Smooth muscle cell (in vitro differentiated cells): ENCODE data around the gene TMEM154. TPM values are rescaled to one million over a fixed set of nuclear protein-coding genes. Genes with fewer than 3 reads are reported as not detected.

Source experiments
- DNase-seq: peaks from one replicate; lab custom pipeline; 2025; ENCODE audit not compliant: unreplicated experiment; lab: John Stamatoyannopoulos, UW
- H2AFZ ChIP-seq: fragments of 200-600 bp; sonication (generic); 2 replicates; pipeline ENCODE4 v1.6.0; 2016; ENCODE audit warnings: antibody characterized with exemption, low read depth, mild to moderate bottlenecking
- H3F3A ChIP-seq: fragments of 200-600 bp; sonication (generic); 2 replicates; pipeline ENCODE4 v1.6.0; 2017; ENCODE audit warnings: antibody characterized with exemption, low read depth
- H3K27ac ChIP-seq: fragments of 200-600 bp; sonication (generic); 2 replicates; pipeline ENCODE4 v1.5.1; 2016; ENCODE audit warnings: low read depth, mild to moderate bottlenecking
- H3K27me3 ChIP-seq: fragments of 200-600 bp; sonication (generic); 2 replicates; pipeline ENCODE4 v1.6.1; 2016; ENCODE audit warnings: low read depth, mild to moderate bottlenecking
- H3K36me3 ChIP-seq: fragments of 200-600 bp; sonication (generic); 2 replicates; pipeline ENCODE4 v1.5.1; 2016; ENCODE audit warnings: low read depth
- H3K4me1 ChIP-seq: fragments of 200-600 bp; sonication (generic); 2 replicates; pipeline ENCODE4 v1.5.1; 2016; ENCODE audit warnings: low read depth
- H3K4me2 ChIP-seq: fragments of 200-600 bp; sonication (generic); 2 replicates; pipeline ENCODE4 v1.6.0; 2016; ENCODE audit warnings: mild to moderate bottlenecking
- H3K4me3 ChIP-seq: fragments of 200-600 bp; sonication (generic); 2 replicates; pipeline ENCODE4 v1.5.1; 2016; ENCODE audit warnings: mild to moderate bottlenecking
- H3K79me2 ChIP-seq: fragments of 200-600 bp; sonication (generic); 2 replicates; pipeline ENCODE4 v1.6.0; 2016; ENCODE audit warnings: low read depth, mild to moderate bottlenecking
- H3K9ac ChIP-seq: fragments of 200-600 bp; sonication (generic); 2 replicates; pipeline ENCODE4 v1.6.0; 2016; ENCODE audit warnings: low read depth
- H3K9me3 ChIP-seq: fragments of 200-600 bp; sonication (generic); replicated peaks from 2 replicates; pipeline ENCODE4 v1.5.1; 2016; ENCODE audit warnings: low read depth
- H4K20me1 ChIP-seq: fragments of 200-600 bp; sonication (generic); 2 replicates; pipeline ENCODE4 v1.6.0; 2016; ENCODE audit warnings: low read depth
- CTCF ChIP-seq: fragments of 200-600 bp; sonication (generic); IDR thresholded peaks from 2 replicates; pipeline ENCODE4 v1.5.1; 2017; ENCODE audit warnings: borderline replicate concordance, mild to moderate bottlenecking, antibody characterized with exemption; ENCODE audit not compliant: insufficient read depth, poor library complexity, severe bottlenecking
- WGBS: methylation state at CpG from one replicate; pipeline ENCODE4 v1.1.7; 2016; ENCODE audit warnings: low lambda C conversion rate; 5-methylcytosine and 5-hydroxymethylcytosine counted together
- polyA plus RNA-seq: library from polyadenylated mRNA; unstranded; fragments of >200 nt; fragmentation: Nextera tagmentation; extraction: Ambion mirVana; gene quantifications from 2 replicates; pipeline ENCODE4 v1.2.1, GENCODE V29; 2016
- total RNA-seq: library from RNA; depleted of rRNA; stranded (reverse); fragments of >200 nt; gene quantifications from 2 replicates; pipeline ENCODE4 v1.2.3, GENCODE V29; 2014

The TMEM154 gene
- total and polyA plus RNA-seq, 2 experiments from 2014 or later: 1.8 to 6.0 TPM

GRCh38 chr4:152643153-152644035 lies 36.4 kb downstream of the TMEM154 start:
- Histone ChIP-seq H3K4me2 (no peak overlapping the region), H3K9me3 (no peaks in the 10 kb centered on the region), H3K27me3 (no peaks in the 10 kb centered on the region), H3K9ac (no peak overlapping the region), H4K20me1 (no peaks in the 10 kb centered on the region), H3K36me3 (no peaks in the 10 kb centered on the region), H2AFZ (no peak overlapping the region), H3K27ac (no peak overlapping the region), H3K4me1 (peaks cover 10% of the 10 kb centered on the region), H3K4me3 (no peak overlapping the region), H3F3A (no peaks in the 10 kb centered on the region), H3K79me2 (no peaks in the 10 kb centered on the region)
- 79% methylated on average over 8 of the region's 8 CpGs for WGBS
- no peak for TF ChIP-seq CTCF
- DNase-seq: no peak

DNA sequence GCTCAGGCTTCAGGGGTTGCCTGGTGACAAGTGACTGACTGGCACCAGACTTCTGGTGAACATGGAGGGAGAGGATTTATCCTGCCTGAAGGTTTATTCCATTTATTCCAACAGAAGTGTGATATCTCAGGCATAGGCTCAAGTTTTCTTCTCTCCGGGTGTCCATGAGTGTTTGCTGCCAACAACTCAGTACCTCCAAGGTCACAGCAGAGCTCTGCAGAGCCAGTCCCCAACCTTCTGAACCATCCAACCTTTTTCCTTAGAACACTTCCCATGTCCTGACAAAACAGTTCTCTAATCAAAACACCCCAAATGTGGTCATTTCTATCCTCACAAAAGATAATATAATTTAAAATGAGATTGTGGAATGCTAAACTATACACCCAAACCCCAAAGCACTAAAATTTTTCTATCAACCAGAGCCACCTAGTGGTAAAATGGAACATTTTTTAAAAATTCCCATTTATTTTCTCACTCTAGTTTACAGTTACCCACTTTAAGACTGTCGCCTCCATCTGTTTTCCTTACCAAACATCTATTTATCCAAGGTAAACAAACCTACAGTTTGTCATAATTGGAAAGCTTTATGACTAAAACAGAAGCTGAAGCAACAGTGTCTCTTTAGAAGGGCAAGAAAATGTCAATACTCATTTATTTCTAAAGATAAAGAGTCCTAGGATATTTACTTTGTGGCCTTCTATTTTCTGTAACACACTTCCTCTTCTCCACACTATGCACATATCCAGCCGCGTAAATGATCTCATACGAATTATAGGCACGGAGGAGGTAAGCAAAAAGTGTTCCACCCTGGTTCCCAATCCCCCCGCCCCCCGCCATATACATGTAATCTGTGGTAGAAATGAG lies 39.5 kb downstream of the TMEM154 start:
- H3K9me3 ChIP-seq: no peaks in the 10 kb centered on the region
- DNase-seq: no peak
- H3K27me3 ChIP-seq: no peaks in the 10 kb centered on the region
- no peak overlapping the region for H2AFZ ChIP-seq
- H3K4me1 ChIP-seq: no peaks in the 10 kb centered on the region
- H3K36me3 ChIP-seq: no peaks in the 10 kb centered on the region
- H3K27ac ChIP-seq: no peak overlapping the region
- no peak overlapping the region for H3K4me2 ChIP-seq
- H3F3A ChIP-seq: no peaks in the 10 kb centered on the region
- 67% methylated on average over 8 of the region's 8 CpGs for WGBS
- no peak overlapping the region for H3K9ac ChIP-seq
- no peaks in the 10 kb centered on the region for H4K20me1 ChIP-seq
- no peak overlapping the region for H3K4me3 ChIP-seq
- TF ChIP-seq CTCF: peak; percentile 69
- H3K79me2 ChIP-seq: no peaks in the 10 kb centered on the region

DNA sequence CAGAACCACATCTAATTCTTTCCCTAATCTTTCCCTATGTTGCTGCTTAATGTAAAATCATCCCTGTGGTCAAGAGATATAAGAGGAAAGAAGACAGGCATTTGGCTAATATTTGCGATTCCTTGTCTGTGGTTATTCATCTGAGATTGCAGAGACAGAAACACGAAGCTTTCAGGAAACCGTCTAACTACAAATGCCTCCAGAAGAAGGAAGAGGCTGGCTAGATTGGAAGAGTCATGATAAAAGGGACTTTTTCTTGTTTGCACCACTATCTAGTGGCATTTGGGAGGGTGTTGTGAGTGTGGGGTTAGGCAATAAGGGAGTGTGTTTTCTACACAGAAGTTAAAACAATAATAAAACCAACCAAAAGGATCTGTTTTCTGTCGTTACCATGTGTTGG lies 43.9 kb downstream of the TMEM154 start:
- no peaks in the 10 kb centered on the region for H3K9me3 ChIP-seq
- WGBS: 15% methylated on average over 4 of the region's 4 CpGs
- H3K79me2 ChIP-seq: no peaks in the 10 kb centered on the region
- peak overlapping the region; percentile 68 for H3K27ac ChIP-seq
- H2AFZ ChIP-seq: peak overlapping the region; percentile 0
- H3K4me3 ChIP-seq: no peak overlapping the region
- no peak for TF ChIP-seq CTCF
- H3K4me1 ChIP-seq: no peaks in the 10 kb centered on the region
- H3F3A ChIP-seq: peaks cover 6% of the 10 kb centered on the region
- H4K20me1 ChIP-seq: no peaks in the 10 kb centered on the region
- H3K27me3 ChIP-seq: no peaks in the 10 kb centered on the region
- no peak overlapping the region for H3K9ac ChIP-seq
- no peak for DNase-seq
- no peaks in the 10 kb centered on the region for H3K36me3 ChIP-seq
- peak overlapping the region; percentile 61 for H3K4me2 ChIP-seq
